Loucy (cell line): ENCODE results near the gene UNC13C.

Source experiments
- CTCF ChIP-seq: fragments of 200-600 bp; sonication (generic); conservative IDR thresholded peaks from 2 replicates; pipeline ENCODE4 v1.5.1; 2014; ENCODE audit warnings: mild to moderate bottlenecking, antibody characterized with exemption, low read length
- EZH2phosphoT487 ChIP-seq: fragments of 200-600 bp; IDR thresholded peaks from 2 replicates; pipeline ENCODE4 v1.6.1; 2018; ENCODE audit warnings: antibody characterized with exemption, mild to moderate bottlenecking, moderate library complexity, borderline replicate concordance

GRCh38 chr15:53984221-53984620, 6.0 kb downstream of the UNC13C start:
- TF ChIP-seq EZH2phosphoT487 (no peak), CTCF (no peak)
